ENCODE measurements around the gene DLK1. TPM values are rescaled to one million over a fixed set of nuclear protein-coding genes. Genes with fewer than 3 reads are reported as not detected.
A peak's percentile ranks its signal among the peaks of the same experiment; 100 is the strongest.

The DLK1 gene
- total and polyA plus RNA-seq, 2 of the 13 experiments (the other 11 are each of a cell fraction or from before 2014, with no cell fraction given) = 95.5 to 312 TPM

GRCh38 chr14:100677554-100678468 is 48.9 kb upstream of the DLK1 start (continued):
- TF ChIP-seq PAXIP1 (CRISPR knock-in tag; conservative IDR thresholded peaks at IDR 0.05) = peak; percentile 69; the same call in 1 of the 2 replicates
- 0 out of 2 replicates have a peak, but pooled peaks have one; percentile 16 for TF ChIP-seq ZBTB42 (CRISPR knock-in tag; IDR thresholded peaks at IDR 0.05)
- no peak for TF ChIP-seq ZNF616 (CRISPR knock-in tag; IDR thresholded peaks at IDR 0.05; ENCODE audit: low read depth)
- peak; percentile 90 for TF ChIP-seq ELF3 (CRISPR knock-in tag; IDR thresholded peaks at IDR 0.05)
- TF ChIP-seq, protein P1, sequence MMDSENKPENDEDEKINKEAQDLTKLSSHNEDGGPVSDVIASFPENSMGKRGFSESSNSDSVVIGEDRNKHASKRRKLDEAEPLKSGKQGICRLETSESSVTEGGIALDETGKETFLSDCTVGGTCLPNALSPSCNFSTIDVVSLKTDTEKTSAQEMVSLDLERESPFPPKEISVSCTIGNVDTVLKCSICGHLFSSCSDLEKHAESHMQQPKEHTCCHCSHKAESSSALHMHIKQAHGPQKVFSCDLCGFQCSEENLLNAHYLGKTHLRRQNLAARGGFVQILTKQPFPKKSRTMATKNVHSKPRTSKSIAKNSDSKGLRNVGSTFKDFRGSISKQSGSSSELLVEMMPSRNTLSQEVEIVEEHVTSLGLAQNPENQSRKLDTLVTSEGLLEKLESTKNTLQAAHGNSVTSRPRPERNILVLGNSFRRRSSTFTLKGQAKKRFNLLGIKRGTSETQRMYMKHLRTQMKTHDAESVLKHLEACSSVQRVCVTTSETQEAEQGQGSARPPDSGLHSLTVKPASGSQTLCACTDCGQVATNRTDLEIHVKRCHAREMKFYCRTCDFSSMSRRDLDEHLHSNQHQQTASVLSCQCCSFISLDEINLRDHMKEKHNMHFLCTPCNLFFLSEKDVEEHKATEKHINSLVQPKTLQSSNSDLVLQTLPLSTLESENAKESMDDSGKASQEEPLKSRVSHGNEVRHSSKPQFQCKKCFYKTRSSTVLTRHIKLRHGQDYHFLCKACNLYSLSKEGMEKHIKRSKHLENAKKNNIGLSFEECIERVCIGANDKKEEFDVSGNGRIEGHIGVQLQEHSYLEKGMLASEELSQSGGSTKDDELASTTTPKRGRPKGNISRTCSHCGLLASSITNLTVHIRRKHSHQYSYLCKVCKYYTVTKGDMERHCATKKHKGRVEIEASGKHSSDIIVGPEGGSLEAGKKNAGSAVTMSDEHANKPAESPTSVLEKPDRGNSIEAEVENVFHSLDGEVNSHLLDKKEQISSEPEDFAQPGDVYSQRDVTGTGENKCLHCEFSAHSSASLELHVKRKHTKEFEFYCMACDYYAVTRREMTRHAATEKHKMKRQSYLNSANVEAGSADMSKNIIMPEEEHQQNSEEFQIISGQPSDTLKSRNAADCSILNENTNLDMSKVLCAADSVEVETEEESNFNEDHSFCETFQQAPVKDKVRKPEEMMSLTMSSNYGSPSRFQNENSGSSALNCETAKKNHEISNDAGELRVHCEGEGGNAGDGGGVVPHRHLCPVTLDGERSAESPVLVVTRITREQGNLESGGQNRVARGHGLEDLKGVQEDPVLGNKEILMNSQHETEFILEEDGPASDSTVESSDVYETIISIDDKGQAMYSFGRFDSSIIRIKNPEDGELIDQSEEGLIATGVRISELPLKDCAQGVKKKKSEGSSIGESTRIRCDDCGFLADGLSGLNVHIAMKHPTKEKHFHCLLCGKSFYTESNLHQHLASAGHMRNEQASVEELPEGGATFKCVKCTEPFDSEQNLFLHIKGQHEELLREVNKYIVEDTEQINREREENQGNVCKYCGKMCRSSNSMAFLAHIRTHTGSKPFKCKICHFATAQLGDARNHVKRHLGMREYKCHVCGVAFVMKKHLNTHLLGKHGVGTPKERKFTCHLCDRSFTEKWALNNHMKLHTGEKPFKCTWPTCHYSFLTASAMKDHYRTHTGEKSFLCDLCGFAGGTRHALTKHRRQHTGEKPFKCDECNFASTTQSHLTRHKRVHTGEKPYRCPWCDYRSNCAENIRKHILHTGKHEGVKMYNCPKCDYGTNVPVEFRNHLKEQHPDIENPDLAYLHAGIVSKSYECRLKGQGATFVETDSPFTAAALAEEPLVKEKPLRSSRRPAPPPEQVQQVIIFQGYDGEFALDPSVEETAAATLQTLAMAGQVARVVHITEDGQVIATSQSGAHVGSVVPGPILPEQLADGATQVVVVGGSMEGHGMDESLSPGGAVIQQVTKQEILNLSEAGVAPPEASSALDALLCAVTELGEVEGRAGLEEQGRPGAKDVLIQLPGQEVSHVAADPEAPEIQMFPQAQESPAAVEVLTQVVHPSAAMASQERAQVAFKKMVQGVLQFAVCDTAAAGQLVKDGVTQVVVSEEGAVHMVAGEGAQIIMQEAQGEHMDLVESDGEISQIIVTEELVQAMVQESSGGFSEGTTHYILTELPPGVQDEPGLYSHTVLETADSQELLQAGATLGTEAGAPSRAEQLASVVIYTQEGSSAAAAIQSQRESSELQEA (CRISPR knock-in tag; IDR thresholded peaks at IDR 0.05; ENCODE audit: not compliant biosample characterization) = peak; percentile 1
- TF ChIP-seq SAP130 (CRISPR knock-in tag; IDR thresholded peaks at IDR 0.05; ENCODE audit: low read depth) = peak; percentile 36
- 0 out of 2 replicates have a peak, but pooled peaks have one; percentile 40 for TF ChIP-seq ZFP36L1 (CRISPR knock-in tag; IDR thresholded peaks at IDR 0.05)
- TF ChIP-seq ZNF749 (CRISPR knock-in tag; IDR thresholded peaks at IDR 0.05; ENCODE audit: borderline replicate concordance) = no peak
- TF ChIP-seq MIER3 (CRISPR knock-in tag; IDR thresholded peaks at IDR 0.05; ENCODE audit: borderline replicate concordance) = peak; percentile 51; the same call in 1 of the 2 replicates
- peak; percentile 38; the same call in 1 of the 2 replicates for TF ChIP-seq POLR2AphosphoS5 (IDR thresholded peaks at IDR 0.05; ENCODE audit: low read depth, low read length)
- TF ChIP-seq ETV6 (CRISPR knock-in tag; conservative IDR thresholded peaks at IDR 0.05) = peak; percentile 98
- TF ChIP-seq ZNF296 (CRISPR knock-in tag; conservative IDR thresholded peaks at IDR 0.05) = no peak
- TF ChIP-seq FOXA1 (IDR thresholded peaks at IDR 0.05) = no peak
- peak; percentile 46; the same call in 1 of the 2 replicates for TF ChIP-seq FOXA1 (CRISPR knock-in tag; IDR thresholded peaks at IDR 0.05)
- TF ChIP-seq CCDC6 (CRISPR knock-in tag; IDR thresholded peaks at IDR 0.05) = peak; percentile 47; the same call in 1 of the 2 replicates
- peak; percentile 74; the same call in 1 of the 2 replicates for TF ChIP-seq MTA1 (CRISPR knock-in tag; IDR thresholded peaks at IDR 0.05; ENCODE audit: borderline replicate concordance)
- peak; percentile 44; the same call in 1 of the 2 replicates for TF ChIP-seq MYC (CRISPR knock-in tag; IDR thresholded peaks at IDR 0.05; ENCODE audit: borderline replicate concordance)
- TF ChIP-seq ZBTB7A (CRISPR knock-in tag; IDR thresholded peaks at IDR 0.05) = peak; percentile 68
